Activated T-cell treated with anti-CD3 and anti-CD28 coated beads for 48 hours (primary cell): ENCODE data around the gene ECT2L.

ENCODE experiments used
- DNase-seq: peaks from one replicate; pipeline ENCODE4 v3.0.0-alpha.2; 2020; ENCODE audit warnings: low read depth

ECT2L gene

GRCh38 chr6:138862456-138862855 is 66.6 kb downstream of the ECT2L start:
- no peak for DNase-seq

GRCh38 chr6:138863321-138863720 is 67.4 kb downstream of the ECT2L start:
- DNase-seq = no peak

DNA sequence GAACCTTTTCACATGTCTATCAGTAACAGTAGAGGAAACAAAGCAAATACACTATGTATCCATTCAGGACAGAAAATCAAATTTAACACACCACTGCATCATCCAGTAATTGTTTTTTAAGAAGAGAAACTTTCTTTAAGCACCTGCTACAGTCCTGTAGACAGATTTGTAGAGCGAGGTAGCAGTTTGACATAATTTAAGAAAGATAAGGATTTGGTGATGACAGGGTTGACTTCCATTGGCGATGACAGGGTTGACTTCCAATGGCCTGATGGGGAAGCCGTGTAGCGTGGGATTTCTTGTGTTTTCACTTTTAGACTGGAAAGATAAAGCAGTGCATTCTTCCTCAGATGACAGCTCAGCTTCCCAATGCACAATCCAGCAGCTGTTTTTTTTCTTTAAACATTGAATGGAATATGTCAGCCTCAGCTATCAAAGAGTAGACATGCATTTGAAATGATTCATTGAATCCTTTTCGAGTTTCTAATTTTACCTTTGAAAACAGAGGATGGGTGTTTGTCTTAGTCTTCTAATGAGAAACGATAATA is 68.5 kb downstream of the ECT2L start:
- DNase-seq = no peak

DNA sequence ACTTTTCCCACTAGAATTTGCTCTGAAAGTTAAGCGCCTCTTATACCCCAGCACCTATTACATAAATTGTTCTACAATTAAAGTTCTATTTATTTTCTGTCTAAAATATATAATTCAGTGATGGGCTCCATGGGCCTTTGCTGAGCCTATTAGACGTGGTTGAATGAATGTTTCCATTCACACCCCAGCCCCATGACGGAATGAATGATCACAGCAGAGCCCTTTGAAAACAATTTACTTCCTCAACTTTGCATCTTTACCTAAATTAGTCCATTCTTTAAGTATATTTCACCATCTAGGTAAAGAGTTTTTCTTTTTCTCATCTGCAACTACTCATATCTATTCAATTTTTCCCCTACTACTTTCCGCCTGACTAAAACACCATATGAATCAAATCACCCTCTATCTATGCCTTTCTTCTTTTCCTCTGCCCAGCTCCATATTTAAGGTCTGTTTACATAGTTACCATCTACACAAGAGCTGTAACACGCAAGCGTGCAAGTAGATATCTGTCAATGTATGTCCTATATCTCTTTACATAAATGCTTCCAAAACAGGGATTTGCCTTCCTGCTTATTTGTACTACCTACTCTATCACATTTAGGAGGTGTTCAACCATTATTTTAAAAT is 69.7 kb downstream of the ECT2L start:
- DNase-seq = no peak

DNA sequence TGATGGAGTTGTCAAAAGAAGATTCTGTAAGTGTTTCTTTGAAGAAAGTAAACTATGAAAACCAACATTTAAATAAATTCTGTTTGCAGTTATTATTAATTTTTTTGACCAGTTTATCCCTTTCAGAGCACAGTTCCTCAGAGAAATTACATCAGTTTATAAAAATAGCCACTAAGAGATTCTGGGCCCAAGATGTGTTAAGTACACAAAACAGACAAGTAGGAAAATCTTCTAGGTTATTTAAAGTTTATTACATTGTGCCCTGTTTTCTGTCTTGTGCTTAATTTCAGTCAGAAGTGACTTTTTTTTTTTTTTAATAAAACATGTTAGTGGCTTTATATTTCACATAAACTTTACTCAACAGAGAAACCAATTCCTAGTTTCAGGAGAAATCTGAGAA is 72.3 kb downstream of the ECT2L start:
- no peak for DNase-seq

DNA sequence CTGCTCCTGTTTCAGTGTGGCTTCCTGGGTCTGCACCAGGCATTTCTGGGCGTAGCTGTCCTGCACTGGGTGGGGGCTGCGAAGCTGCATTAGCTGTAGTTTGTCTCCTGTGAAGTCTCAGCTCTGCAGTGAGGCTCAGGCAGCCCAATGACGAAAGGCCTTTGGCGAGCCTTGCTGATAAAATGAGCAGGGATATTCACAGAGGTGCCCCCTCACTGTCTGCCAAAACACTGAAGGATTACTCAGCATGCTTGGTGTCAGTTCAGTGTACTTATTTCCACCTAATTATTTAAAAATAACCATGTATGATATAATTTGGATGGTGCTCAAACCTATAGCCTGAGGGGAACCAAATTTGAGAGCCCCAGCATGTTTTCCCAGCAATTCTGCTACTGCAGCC is 73.5 kb downstream of the ECT2L start:
- no peak for DNase-seq

- DNase-seq = no peak
Measured at GRCh38 chr6:138873191-138873590, 77.3 kb downstream of the ECT2L start.

DNA sequence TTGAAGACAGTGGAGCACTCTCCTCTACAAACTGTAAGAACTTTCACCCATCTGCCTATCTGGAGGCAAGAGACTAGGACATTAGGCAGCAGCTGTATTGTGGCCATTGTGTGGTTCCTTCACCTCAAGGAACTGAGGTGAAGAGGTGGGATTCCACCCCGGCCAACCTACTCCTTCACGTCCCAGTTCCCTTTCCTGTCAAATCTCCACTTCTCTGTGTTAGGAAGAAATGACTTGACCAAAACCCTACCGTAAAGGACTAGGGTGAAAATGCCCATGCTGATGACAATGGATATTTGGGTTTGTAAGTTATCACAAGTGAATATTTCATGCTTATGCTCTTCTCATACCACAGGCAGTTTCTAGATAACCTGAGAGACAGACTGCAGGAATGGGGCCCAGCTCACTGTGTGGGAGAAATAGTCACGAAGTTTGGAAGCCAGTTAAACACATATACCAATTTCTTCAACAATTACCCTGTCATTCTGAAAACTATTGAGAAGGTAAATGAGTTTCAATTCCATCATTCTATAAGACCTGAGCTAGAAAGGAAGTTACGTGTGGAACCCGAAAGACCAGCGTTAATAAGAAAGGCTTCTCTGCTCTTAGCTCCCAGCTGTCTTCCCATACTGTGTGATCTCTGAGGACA is 86.6 kb downstream of the ECT2L start:
- no peak for DNase-seq

DNA sequence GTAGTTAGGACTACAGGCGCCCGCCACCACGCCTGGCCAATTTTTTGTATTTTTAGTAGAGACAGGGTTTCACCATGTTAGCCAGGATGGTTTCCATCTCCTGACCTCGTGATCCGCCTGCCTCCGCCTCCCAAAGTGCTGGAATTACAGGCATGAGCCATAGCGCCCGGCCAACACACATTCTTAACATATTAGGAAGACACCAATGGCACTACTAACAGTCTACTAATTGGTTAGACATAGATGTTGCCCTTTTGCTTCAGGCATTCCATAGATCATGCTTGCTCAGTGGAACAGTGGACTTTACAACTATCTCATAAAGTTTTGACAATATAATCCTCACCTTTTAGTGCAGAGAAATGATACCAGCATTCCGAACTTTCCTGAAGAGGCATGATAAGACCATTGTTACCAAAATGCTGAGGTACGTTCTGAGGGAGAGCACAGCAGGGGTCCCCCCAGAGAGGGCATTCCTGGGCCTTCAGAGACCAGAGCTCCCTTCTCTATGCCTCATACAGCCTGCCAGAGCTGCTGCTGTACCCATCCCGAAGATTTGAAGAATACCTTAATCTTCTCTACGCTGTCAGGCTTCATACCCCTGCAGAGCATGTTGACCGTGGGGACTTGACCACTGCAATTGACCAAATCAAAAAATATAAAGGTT is 89.4 kb downstream of the ECT2L start:
- DNase-seq = no peak

DNA sequence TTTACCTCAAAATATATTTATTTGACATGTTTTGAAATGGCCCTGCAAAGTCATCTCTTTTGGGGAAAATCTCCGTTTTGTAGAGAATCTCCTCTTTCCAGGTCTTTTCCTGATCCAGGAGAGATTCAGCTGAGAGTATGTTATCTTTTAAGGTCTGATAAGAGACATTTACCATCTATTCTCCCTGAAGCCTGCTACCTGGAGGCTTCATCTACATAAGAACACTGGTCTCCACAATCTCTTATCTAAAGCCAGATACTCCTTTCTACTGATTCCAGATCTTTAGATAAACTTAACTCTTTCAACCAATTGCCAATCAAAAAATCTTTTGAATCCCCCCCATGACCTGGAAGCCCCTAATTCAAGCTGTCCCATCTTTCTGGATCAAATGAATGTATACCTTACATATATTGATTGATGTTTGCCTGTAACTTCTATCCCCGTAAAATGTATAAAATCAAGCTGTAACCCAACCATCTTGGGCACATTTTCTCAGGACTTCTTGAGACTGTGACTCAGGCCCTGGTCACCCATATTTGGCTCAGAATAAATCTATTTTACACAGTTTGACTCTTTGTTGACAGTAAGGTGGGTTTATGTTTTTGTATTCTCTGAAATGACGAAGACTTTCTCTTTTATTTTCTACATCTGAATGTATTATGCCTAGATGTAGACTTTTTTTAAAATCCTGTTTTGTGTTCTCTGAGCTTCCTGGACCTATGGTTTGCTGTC is 95.5 kb downstream of the ECT2L start:
- DNase-seq = no peak

DNA sequence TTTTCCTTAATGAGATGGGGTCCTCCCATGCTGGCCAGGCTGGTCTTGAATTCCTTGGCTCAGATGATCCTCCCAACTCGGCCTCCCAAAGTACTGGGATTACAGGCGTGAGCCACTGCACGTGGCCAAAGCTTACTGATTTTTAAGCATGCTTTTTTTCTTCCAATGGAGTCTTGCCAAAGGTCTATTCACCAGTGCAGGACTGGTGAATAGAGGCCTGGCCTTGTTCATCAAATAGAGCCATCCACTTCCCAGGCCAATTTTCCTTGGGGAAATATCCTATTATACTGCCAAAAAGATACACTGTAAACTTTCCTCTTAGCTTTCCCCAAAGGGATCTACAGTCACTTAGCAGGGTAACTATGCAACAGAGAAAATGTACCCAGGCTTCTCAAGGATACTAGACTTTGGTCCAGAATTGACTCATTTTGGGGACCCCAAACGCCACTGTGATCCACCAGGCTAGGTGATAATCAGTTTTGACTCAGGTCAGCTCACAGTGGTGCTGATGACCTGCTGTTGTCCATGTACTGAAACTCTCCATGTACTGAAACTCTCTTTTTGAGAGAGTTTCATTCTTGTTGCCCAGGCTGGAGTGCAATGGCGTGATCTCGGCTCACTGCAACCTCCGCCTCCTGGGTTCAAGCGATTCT is 100.3 kb downstream of the ECT2L start:
- DNase-seq = no peak

GRCh38 chr6:138897031-138897430 is 101.1 kb downstream of the ECT2L start:
- DNase-seq = no peak

GRCh38 chr6:138907167-138907566 is 111.3 kb downstream of the ECT2L start:
- no peak for DNase-seq

DNA sequence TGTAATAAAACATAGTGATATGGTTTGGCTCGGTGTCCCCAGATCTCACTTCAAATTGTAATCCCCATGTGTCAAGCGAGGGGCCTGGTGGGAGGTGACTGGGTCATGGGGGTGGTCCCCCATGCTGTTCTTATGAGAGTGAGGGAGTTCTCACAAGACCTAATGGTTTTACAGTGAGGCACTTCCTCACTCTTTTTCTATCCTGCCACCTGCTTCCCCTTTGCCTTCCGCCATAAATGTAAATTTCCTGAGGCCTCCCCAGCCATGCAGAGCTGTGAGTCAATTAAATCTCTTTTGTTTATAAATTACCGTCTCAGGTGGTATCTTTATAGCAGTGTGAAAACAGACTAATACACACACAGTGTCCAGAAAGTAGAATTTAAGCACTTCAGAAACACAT is 113.6 kb downstream of the ECT2L start:
- DNase-seq = no peak

DNA sequence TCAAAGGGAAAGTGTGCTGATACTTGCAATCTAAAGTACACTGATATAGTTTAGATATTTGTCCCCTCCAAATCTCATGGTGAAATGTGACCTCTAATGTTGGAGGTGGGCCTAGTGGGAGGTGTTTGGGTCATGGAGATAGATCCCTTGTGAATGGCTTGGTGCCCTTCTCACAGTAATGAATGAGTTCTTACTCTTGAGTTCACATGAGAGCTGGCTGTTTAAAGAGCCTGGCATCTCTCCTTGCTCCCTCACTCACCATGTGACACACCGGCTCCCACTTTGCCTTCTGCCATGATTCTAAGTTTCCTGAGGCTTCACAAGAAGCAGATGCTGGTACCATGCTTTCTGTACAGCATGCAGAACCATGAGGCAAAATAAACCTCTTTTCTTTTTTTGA is 114.1 kb downstream of the ECT2L start:
- no peak for DNase-seq

DNA sequence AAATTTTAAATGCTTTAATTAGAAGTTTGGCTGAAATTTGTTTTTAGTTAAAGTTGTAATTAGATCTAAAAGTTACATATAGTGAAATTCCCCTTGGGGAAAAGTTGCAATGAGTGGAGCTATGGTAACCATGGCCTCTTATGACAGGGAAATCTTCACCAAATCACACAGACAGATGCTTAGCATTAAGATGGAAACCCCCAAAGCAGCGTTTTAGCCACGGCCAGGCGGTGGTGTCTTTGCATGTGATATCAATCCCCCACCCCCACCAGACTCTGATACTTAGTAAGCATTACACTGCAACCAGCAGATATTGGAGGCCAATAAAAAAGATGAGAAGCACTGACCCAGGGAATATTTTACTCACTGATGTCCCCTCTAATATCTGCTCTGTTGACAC is 116.4 kb downstream of the ECT2L start:
- no peak for DNase-seq

DNA sequence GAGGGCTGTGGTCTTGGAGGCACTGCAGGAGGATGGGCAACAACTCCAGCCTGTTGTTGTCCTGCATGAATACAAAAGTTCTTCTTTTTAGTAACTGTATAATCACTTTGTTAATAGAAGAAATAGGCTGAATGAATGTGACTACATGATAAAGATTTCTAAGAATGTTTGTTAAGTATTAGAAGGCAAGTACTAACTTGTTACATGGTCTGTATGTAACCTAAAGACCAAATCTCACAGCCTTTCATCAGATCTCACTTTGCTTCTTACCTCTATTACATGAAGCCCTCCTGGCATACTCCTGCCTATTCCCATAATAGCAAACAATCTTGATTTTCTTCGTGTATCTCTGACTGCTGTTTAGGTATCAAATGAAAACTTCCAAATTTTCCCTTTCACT is 118.8 kb downstream of the ECT2L start:
- no peak for DNase-seq

GRCh38 chr6:138920906-138921305 is 125.0 kb downstream of the ECT2L start:
- DNase-seq = no peak

DNA sequence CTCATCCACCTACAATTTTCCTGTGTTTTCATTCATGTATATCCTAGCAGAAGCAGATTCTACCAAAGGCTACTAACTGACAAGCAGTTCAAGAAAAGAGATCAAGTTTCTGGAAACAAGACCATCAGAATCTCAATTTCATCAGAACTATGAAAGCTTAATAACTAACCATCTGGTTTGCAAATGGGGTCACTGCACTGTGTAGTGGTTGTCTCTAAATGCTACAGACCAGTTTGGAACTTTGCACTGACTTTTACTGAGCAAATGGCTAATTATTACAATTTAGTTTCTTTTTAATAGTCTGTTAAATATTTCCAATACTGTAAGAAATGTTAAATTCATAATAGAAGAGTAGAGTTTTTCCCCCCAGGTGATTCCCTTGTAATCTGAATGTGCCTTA is 127.7 kb downstream of the ECT2L start:
- DNase-seq = no peak

DNA sequence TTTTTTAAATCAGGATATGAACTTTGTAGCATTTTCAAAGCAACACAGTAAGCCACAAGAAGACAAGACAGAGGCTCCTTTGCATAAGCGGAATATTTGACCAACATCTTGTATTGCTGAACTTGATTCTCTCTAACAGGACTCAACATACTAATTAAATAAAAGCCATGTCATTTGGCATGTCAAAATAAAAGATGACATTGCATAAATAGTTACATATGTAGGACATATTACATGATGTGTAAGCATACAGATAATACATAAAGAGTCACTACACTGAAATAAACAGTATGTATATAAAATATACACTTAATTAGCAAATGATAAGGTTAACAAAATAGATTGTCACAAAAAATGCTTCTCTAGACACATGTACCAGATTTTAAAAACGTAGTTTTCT is 129.9 kb downstream of the ECT2L start:
- DNase-seq = no peak

- DNase-seq = no peak
Measured at GRCh38 chr6:138926579-138926978, 130.7 kb downstream of the ECT2L start.

DNA sequence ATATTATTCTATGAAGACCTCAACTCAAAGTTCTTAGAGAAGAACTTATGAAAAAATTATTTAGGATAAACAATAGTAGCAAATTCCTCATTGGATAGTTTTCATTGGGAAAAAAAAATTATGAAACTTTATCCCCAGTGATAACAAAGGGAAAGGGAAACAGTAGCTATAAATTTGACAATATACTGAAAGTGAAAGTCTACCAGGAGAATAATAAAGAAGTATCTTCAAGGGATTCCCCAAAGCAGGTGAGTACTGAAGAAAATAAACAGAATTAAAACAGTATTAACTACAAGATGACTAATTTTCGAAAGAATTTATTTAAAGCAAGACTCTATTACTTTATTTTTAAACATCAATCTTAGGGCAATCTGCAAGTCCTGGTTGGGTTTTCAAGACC is 135.8 kb downstream of the ECT2L start:
- DNase-seq = no peak
